Fibroblast of the conjunctiva (primary cell): ENCODE results near the gene MAPK6.
"Not testable (repeated sequence)": the region's sequence is repeated elsewhere in the genome, so short reads cannot be mapped to it uniquely, and the experiment has no call there.

Experiments used
- DNase-seq: peaks from one replicate; pipeline ENCODE4 v3.0.0-alpha.2; 2010; ENCODE audit warnings: low read depth

MAPK6 gene

DNA sequence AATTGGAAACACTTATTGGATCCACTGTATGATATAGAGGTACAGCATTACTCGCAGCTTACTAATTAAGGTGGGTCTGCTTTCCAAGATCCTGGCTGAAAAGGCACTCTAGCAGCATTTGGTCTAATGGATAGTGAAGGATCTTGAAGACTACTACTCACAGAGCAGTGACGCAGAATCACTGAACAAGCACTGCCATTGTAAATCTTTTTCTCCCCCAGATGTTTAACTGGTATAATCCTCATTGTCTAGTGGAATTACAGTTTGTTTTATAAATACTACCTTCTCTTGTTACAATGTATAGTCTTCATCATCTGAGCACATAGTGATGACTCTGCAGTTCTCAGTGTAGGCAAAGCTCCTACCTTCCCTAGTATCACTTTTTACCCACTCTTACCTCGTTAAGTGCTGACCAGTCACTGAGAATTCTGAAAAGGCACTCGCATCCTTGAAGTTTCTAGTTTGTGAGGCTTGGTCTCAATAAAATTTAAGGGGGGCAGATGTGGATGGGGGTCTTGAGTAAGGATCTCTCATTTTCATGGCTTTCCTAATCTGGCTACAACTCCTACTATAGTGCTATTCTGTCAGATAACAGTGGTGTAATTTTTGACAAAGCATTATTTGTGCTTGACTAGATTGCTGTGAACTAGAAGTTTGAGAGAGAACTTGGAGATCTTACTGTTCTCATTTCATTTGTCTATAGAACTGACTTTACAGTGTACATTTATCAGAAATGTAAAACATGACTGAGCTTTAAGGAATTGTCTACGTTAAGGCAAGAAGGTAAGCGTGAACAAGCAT lies 23.2 kb downstream of the MAPK6 start:
- DNase-seq: no peak

DNA sequence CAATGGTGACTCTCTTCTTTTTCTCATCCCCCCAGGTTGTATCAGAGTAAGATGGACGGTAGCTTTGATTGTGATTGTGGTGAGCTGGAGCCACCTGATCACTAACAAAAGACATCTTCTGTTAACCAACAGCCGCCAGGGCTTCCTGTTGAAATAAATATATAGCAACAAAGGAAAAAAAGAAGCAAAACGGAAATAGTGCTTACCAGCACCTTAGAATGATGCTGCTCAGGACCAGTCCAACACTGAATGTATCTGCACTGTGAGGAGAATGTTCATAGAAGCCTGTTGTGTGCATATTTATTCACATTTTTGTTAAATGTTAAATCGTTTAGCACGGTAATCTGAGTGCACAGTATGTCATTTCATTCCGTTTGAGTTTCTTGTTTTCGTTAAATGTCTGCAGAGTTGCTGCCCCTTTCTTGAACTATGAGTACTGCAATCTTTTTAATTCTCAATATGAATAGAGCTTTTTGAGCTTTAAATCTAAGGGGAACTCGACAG lies 26.8 kb downstream of the MAPK6 start:
- DNase-seq: not testable (repeated sequence)

DNA sequence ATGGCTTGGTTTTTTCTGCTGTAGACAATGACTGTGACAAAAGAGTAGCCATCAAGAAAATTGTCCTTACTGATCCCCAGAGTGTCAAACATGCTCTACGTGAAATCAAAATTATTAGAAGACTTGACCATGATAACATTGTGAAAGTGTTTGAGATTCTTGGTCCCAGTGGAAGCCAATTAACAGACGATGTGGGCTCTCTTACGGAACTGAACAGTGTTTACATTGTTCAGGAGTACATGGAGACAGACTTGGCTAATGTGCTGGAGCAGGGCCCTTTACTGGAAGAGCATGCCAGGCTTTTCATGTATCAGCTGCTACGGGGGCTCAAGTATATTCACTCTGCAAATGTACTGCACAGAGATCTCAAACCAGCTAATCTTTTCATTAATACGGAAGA lies 27.5 kb downstream of the MAPK6 start:
- DNase-seq: not testable (repeated sequence)

DNA sequence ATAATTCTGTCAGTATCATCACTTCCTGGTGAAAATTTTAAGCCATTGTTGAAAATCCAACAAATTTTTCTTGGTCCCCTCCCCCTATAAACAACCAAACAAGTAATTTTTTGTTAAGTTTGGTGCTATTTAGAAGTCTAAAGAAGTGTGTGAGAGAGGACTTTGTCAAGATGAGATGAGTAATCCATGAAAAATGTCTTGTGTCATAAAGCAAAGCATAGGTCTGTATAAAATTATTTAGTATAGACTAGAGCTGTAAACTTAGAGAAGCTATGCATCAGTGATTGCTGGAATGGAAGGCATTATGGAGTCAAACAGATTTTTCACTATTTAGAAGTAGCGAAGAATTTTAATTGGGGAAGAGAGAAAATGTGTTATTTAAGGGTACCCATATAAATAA lies 31.4 kb downstream of the MAPK6 start:
- no peak for DNase-seq

DNA sequence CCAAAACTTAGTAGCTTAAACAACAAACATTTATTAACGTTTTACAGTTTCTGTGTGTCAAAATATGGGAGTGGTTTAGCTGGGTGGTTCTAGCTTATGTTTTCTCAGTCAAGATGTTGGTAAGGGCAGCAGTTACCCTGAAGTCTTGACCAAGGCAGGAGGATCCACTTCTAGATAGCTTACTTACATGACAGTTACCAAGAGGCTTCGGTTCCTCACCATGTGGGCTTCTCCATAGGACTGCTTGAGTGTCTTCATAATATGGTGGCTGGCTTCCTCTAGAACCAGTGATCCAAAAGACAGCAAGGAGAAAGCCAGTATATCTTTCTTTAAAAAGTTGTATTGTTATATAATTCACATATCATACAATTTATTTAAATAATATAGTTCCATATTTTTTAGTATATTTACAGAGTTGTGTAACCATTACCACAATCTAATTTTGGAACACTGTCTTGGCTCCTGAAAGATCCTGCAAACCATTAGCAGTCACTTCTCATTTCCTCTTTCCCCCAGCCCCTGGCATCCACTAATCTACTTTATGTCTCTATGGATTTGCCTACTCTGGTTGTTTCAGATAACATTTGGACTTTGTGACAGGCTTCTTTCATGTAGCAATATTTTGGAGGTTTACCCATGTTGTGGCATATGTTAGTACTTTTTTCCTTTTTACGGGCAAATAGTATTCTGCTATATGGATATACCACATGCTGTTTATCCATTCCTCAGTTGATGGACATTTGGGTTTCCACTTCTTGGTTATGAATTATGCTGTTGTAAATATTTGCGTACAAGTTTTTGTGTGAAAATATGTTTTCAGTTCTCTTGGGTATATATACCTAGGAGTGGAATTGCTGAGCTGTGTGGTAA lies 33.3 kb downstream of the MAPK6 start:
- no peak for DNase-seq

DNA sequence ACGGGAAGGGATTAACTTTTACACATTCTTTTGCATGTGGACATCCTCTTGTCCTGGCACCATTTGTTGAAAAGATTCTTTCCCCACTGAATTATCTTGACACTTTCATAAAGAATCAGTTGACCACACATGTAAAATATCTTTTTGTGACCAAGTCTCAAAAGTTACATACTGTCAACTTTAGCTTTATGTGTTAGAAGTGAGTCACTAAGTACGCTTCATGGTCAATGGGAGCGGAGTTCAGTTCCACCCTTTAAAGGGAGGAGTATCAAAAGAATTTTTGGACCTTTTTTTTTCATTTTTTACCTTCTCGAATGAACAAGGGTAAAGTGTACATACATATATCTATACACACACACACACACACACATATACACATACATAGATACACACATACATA lies 35.4 kb downstream of the MAPK6 start:
- DNase-seq: no peak

DNA sequence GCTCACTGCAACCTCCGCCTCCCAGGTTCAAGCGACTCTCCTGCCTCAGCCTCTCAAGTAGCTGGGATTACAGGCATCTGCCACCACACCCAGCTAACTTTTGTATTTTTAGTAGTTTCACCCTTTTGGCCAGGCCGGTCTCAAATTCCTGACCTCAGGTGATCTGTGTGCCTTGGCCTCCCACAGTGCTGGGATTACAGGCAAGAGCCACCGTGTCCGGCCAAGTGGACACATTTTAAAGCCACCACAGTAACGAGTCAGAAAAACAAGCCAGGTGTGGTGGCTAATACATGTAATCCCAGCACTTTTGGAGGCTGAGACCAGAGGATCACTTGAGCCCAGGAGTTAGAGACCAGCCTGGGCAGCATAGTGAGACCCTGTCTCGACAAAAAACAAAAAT lies 35.8 kb downstream of the MAPK6 start:
- DNase-seq: not testable (repeated sequence)

DNA sequence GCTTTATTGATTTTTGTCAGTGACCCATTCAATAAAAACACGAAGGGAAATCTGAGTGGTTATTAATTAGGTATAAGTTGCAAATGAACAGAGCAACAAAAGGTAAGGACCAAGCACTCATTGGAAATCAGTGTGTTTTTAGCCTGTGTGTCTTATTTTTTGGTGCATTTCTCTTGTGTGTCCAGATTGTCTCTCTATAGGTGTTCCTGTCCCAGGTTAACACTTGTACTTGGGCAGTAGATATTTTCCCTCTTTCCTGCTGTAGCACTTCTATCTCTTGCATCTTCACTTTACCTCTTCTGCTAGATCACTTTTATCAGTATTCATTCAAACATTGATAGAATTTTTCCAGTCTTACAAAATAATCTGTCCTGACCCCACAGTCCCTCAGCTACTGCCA lies 37.0 kb downstream of the MAPK6 start:
- DNase-seq: no peak

DNA sequence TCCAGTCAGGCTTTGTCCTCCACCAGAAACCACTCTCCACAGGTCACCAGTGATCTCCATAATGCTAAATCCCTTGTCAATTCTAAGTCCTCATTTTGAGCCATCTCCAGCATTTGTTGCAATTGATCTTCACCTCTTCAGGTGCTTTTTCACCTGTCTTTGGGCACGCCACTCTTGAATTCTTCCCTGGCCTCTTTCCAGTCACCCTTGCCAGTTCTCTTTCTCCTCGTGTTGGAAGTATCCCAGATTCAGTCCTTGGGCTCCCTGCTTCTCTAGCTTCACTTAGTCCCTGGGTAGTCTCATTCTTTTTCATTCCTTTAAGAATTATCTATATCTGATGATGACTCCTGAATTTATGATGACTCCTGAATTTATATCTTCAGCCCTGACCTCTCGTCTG lies 37.5 kb downstream of the MAPK6 start:
- no peak for DNase-seq

DNA sequence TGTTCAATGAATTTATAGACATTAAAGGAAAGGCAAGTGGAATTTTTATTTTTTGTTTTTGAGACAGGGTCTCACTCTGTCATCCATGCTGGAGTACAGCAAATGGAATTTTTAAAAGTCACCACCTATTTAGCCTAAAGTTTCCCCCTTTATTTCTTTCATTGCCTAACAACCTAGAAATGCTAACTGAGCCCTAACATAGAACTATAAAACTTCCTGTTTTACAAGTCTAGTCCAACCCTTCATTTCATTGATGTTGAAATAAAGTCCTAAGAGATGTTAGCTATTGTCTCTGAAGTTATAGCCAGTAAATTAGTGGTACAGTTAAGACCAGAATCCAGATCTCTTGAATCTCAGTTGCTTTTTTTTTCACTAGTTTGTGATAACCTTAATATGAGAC lies 39.0 kb downstream of the MAPK6 start:
- DNase-seq: no peak

DNA sequence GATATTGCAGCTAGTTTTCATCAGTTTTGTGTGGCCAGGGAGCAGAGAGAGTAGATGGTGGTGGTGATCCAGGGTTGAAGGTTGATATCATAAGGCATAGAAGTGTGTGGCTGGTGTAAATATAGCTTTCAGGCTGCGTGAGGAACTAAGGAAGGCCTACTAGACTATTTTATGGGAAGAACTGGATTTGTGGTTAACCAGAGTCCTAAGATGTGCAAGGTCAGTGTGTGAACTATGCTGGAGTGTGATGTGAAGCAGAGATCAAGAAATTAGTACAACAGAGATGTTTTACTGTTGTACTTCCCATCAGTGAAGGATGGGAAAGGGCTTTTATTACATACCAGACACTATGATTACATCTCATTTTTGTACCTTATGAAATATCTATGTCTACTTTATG lies 41.5 kb downstream of the MAPK6 start:
- DNase-seq: no peak

DNA sequence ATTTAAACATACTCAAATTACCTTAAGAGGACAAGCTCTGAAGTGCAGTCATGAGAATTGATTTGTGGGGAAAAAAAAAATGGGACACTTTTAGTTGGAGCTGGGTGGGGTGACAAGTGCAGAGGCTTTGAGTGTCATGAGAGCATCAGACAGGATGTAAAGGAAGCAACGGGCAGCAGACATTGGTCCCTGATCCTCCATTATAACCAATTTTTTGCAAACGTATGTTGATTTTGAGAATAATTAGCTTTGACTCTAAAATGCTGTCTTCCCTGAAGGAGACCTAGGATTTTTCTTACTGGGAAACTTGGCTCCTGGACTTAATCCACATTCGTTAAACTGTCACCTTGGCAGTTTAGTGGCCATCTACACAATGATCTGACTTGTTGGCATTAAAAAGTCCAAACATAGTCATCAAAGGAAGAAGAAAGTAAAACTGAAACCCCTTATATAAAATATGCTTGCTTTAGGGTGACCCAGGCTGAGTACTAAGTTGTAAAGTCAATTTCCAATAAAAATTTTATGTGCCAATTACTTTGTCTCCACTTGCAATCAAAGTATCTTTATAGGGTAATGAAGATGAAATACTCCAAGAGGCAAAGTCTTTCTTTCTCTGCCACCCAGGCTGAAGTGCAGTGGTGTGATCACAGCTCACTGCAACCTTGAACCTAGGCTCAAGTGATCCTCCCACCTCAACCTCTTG lies 48.0 kb downstream of the MAPK6 start:
- DNase-seq: no peak

DNA sequence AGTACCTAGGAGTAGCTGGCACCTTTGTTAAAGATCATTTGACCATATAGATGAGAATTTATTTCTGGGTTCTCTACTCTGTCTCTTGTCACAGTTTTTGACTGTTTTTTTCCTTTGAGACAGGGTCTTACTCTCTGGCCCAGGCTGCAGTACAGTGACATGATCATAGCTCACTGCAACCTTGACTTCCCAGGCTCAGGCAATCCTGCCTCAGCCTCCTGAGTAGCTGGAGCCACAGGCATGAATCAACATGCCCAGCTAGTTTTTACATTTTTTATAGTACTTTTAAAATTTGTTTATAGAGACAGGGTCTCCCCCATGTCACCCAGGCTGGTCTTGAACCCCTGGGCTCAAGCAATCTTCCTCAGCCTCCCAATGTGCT lies 48.5 kb downstream of the MAPK6 start:
- DNase-seq: no peak

DNA sequence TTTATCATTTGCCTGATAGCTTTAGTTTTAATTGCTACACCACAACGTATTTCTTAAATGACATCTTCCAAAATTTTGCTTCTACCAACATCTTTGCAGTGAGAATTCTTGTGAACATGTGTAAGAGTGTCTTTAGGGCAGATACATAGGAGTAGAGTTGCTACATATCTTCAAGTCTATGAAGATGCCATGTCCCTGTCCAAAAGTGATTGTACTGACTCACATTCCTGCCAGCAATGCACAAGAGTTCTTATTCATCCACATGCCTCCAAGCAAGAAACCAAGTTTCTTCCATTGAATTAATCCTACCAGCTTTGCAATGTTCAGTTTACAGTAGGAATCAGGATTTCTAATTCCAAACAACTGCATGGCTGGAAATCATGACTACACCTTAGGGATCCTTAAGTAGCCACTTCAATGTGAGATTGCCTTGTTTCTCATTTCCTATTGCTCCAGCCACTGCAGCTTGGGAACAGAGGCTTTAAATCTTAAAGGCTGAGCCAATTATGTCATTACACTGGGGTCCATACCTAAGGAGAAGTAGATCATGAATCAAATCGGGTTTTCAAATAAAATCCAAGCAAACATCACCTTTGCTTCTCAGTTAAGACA lies 49.1 kb downstream of the MAPK6 start:
- no peak for DNase-seq

DNA sequence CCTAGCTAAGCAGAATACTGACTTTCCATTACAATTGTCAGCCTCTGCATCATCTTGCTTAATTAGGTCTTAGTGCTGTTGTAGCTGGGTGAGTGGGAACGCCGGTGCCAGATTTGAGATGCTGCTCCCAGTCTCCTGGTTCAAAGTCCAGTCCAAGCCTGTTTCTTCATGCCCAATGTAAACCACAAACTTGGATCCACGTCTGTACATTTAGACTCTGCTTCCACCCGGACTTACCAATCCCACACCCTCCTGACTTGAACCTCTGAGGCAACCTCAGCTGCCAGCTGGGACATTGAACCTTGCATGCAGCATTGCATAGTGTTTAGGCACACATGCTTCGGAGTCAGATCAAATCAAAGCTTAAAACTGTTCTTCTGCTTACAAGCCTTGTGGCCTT lies 50.5 kb downstream of the MAPK6 start:
- DNase-seq: no peak

DNA sequence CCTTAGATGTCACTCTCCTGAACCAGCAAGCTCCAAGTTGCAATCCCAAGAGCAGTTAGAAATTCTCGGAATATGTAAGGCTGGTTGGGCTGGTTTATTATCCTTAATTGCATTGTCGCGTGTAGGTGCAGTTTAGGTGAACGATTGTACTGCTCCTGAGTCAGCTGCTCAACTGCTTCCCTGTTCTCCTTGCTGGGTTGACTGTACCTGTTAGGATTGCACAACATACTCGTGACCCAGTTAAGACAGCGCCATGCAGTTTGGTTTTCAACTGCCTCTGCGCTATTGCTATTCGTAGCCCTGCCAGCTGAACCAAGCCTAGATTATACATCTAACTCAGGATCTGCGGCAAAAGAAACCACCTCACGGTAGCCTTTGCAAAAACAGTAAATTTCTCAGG lies 52.6 kb downstream of the MAPK6 start:
- DNase-seq: no peak

DNA sequence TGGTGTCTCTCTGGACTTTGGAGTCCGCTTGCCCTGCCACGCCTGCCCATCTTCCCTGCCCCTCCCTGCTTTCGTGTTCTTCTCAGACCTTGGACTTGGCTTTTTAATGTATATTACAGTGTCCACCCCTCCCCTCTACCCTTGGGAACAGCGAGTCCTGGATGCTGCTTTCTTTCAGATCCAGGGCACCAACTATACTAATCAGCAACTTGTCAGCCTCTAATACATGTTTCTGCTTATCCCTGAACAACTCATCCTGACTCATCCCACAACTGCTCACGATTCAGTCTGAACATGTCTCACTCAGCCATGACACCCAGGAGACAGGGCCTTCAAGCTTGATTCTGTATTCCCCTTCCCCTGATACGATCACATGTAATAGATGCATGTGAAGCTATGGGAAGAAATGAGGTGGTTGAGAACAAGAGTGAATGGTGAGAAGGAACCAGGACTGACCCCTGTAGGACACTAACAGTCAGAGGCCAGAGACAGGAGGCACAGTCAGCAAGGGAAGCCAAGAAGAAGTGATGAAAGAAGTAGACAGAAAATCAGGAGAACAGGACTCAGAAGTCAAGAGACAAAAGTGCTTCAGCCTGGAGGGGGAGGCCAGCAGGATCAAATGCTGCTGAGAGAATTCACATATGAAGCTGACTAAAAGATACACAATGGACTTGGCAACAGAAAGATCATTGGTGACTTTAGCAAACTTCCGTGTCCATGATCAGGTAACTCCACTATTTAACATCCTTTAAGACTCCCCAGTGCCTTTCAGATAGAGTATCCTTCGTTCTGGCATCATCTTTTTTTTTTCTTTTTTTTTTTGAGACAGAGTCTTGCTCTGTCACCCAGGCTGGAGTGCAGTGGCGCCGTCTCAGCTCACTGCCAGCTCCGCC lies 58.1 kb downstream of the MAPK6 start:
- DNase-seq: peak; percentile 63

DNA sequence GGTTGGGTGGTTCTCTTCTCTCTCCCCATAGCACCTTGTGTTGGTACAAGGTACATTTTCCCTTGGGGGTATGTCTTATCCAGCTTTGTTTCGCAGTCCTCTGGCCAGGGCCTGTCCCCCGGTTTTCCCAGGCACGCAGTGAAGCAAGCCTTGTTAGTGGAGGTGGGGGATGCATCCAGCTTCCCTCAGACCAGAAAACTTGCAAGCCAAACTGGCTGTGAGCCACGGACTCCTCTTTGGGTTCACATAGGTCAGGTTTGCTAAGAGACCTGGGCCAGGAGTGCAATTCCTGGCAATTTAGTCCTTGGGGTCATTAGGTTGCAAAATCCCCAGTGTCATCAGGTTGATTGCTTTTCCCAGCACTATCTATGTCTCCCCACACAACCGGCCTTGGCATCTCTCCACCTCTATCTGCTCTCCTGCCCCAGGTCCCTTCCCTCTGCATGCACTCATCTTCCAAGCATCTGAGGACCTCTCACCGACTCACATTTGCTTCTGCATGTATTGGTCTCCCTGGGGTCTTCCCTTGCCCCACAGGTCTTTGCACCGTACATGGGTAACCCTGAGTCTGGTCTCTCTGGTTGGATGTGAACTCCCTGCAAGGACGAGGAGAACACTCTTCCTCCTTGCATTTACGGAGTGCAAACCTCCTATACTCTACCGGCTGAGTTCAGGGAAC lies 59.3 kb downstream of the MAPK6 start:
- no peak for DNase-seq

DNA sequence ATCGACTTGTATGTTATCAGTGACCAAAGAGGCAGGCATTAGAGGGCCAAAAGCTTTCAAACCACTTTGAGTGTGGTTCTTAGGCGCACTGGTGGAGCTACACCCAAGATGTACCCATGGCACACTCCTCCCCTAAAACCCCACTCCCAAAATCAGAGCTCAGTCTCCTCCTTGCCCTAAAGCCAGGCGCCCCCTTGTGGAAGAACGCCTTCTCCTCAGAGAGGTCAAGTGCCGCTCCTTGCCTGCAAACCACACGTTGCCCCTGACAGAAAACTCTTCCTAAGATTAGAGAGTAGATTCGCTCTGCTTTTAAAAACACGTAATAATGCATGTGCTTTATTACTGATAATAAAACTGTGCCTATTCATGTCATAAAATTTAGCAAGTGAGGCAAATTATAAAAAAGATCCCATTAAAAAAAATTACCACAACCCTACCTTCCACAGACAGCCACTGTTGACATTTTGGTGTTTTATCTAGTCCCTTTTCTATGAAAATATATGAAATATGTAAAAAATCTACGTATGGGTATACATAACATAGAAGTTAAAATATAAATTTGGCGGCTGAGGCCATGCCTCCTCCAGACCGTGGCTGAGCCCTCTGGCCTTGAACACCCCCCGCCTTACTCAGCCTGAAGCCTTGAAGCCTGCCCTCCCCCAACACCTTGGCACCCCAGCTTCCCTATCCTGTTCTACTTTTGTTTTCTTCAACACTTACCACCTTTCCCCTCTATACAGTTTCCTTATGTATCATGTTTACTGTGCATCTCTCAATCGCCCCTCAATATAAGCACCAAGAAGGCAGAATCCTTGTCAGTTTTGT lies 60.1 kb downstream of the MAPK6 start:
- DNase-seq: peak; percentile 38

DNA sequence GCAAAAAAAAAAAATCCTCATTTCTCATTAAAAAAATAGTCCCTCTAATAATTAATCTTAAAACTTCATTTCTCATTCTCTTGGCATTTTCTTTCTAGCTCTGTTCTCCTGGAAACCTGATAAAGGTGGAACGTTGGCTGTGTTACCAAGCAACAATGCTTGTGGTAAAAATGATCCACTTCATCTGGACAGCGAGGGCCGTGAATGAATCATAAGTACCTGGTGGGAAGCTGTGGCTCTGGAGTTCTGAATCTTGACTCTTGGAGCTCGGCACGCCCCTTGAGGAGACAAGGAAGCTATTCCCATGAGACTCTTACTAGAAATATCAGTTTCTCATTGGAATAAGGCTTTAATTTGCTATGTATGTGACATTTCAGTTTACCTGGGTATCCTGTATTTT lies 61.0 kb downstream of the MAPK6 start:
- no peak for DNase-seq
